ENCODE measurements around the gene KCNK4.

GRCh38 chr11:64283092-64283491 is 8.0 kb upstream of the KCNK4 start:
- TF ChIP-seq CTCF (IDR thresholded peaks at IDR 0.05) (no peak), EZH2phosphoT487 (IDR thresholded peaks at IDR 0.05) (no peak), EZH2 (IDR thresholded peaks at IDR 0.05) (no peak)

All from neural progenitor cell (in vitro differentiated cells).